Measurements from ENCODE around the gene TTC21A.

GRCh38 chr3:39126532-39127071 is 19.1 kb downstream of the TTC21A start:
- peak; percentile 12 to 60 (median 53) for TF ChIP-seq CTCF (IDR thresholded peaks at IDR 0.05)
- no peak for TF ChIP-seq POLR2A (IDR thresholded peaks at IDR 0.05)
- TF ChIP-seq POLR2AphosphoS5 (IDR thresholded peaks at IDR 0.05; ENCODE audit: insufficient read depth in 1 of 2, low read depth in 1 of 2): no peak

All from vagina (tissue), 2 donors.